Panc1 (cell line): ENCODE measurements around the gene LTBP2. TPM values are rescaled to one million over a fixed set of nuclear protein-coding genes. Genes with fewer than 3 reads are reported as not detected.

ENCODE experiments used
- ATAC-seq: fragments of 200-7000 bp; cut with Tn5 transposase; 2 replicates; pipeline ENCODE4 v1.9.1; 2020; ENCODE audit warnings: mild to moderate bottlenecking, moderate library complexity
- BruUV-seq: library from RNA; stranded (reverse); fragments of 400-500 nt; replicated peaks from 2 replicates; lab custom pipeline; 2021; lab: Mats Ljungman, UMichigan
- CTCF ChIA-PET: fragments of 300-600 bp; sonication (Branson Sonifier 250); formaldehyde crosslinking; loops from one replicate; lab custom pipeline; 2022; ENCODE audit warnings: antibody characterized with exemption; lab: Charles Lee
- POLR2A ChIA-PET: fragments of 300-600 bp; sonication (Branson Sonifier 250); formaldehyde crosslinking; loops from one replicate; lab custom pipeline; 2022; ENCODE audit warnings: antibody characterized with exemption; lab: Charles Lee
- DNase-seq: peaks from one replicate; pipeline ENCODE4 v3.0.0-alpha.2; 2010; ENCODE audit warnings: low read depth, low spot score
- H3K27ac ChIP-seq: 2 replicates; pipeline ENCODE4 v1.5.1; 2011; ENCODE audit warnings: mild to moderate bottlenecking, low read length, inconsistent platforms
- H3K27me3 ChIP-seq: fragments of 200-500 bp; sonication (Bioruptor generic); 2 replicates; pipeline ENCODE4 v1.6.0; 2014; ENCODE audit warnings: low read length, inconsistent platforms; ENCODE audit not compliant: control insufficient read depth, insufficient read depth
- H3K36me3 ChIP-seq: fragments of 200-500 bp; sonication (Bioruptor generic); 2 replicates; pipeline ENCODE4 v1.5.1; 2014; ENCODE audit warnings: inconsistent platforms, mild to moderate bottlenecking, low read length, moderate library complexity; ENCODE audit not compliant: control insufficient read depth, insufficient read depth
- H3K4me1 ChIP-seq: 2 replicates; pipeline ENCODE4 v1.5.1; 2011; ENCODE audit warnings: inconsistent platforms, mild to moderate bottlenecking, low read length, moderate library complexity; ENCODE audit not compliant: control insufficient read depth, insufficient read depth
- H3K4me3 ChIP-seq, 2 experiments: 2 replicates each; pipeline ENCODE4 v1.5.1; 2011 to 2012; ENCODE audit warnings: low read depth in 2 of 2, low read length in 2 of 2, mild to moderate bottlenecking in 2 of 2, inconsistent platforms in 1 of 2, moderate library complexity in 1 of 2
- H3K9me3 ChIP-seq: fragments of 200-500 bp; sonication (Bioruptor generic); 2 replicates; pipeline ENCODE4 v1.5.1; 2014; ENCODE audit warnings: low read depth, mild to moderate bottlenecking, inconsistent platforms, low read length, moderate library complexity; ENCODE audit not compliant: control insufficient read depth, insufficient read depth
- CTCF ChIP-seq: fragments of 450-650 bp; IDR thresholded peaks from 2 replicates; pipeline ENCODE4 v1.5.1; 2017; ENCODE audit warnings: mild to moderate bottlenecking
- POLR2AphosphoS5 ChIP-seq: IDR thresholded peaks from 2 replicates; pipeline ENCODE4 v1.6.1; 2012; ENCODE audit warnings: mild to moderate bottlenecking, low read depth, low read length, moderate library complexity
- REST ChIP-seq, 2 experiments: IDR thresholded peaks; 2 replicates each; pipeline ENCODE4 v1.6.1; 2011 to 2012; ENCODE audit warnings: low read depth in 2 of 2, control low read depth in 1 of 2, low read length in 1 of 2, mild to moderate bottlenecking in 1 of 2, moderate library complexity in 1 of 2; ENCODE audit not compliant: insufficient read depth in 1 of 2
- SIN3A ChIP-seq: IDR thresholded peaks from 2 replicates; pipeline ENCODE4 v1.6.1; 2012; ENCODE audit warnings: low read depth, mild to moderate bottlenecking, low read length, moderate library complexity, borderline replicate concordance; ENCODE audit not compliant: insufficient read depth
- TCF7L2 ChIP-seq: IDR thresholded peaks from 2 replicates; pipeline ENCODE4 v1.6.1; 2011; ENCODE audit warnings: mild to moderate bottlenecking, low read depth, low read length, inconsistent platforms
- in situ Hi-C: cut with HindIII; loops from 2 replicates; pipeline ENCODE4 v1.10.0; 2016; ENCODE audit warnings: low sequenced_read_pairs, low pct_unique_long_range_greater_than_20kb
- intact Hi-C: fragments of 100-400 bp; cut with micrococcal nuclease; formaldehyde crosslinking; loops from one replicate; pipeline ENCODE4 v1.10.0; 2022; ENCODE audit not compliant: unreplicated experiment
- total RNA-seq: library from RNA; stranded (reverse); gene quantifications from one replicate; pipeline ENCODE4 v1.2.1, GENCODE V29; 2021; ENCODE audit not compliant: unreplicated experiment

LTBP2 gene
- total RNA-seq, 1 experiment from 2014 or later = 69.8 TPM

- H3K9me3 ChIP-seq = no peaks in the 10 kb centered on the region
- in situ Hi-C loops (no loop called here), intact Hi-C loops (no loop called here)
- ChIA-PET CTCF (interaction anchor here (0.6 kb wide), 2 partner anchors 99 to 132 kb away, joined by 4 to 7 read pairs; no protein-coding TSS in a partner anchor), POLR2A (no interaction called here)
- no peaks in the 10 kb centered on the region for H3K27me3 ChIP-seq
- H3K36me3 ChIP-seq = no peaks in the 10 kb centered on the region
- H3K4me3 ChIP-seq = no peak overlapping the region
- no TSS peak for BruUV-seq
- ATAC-seq (no peak), DNase-seq (no peak)
- no peaks in the 10 kb centered on the region for H3K4me1 ChIP-seq
- TF ChIP-seq CTCF (no peak), REST (IDR thresholded peaks at IDR 0.05; ENCODE audit: insufficient read depth in 1 of 2, low read depth in 2 of 2, low read length in 1 of 2) (no peak), POLR2AphosphoS5 (no peak), SIN3A (no peak), TCF7L2 (no peak)
- H3K27ac ChIP-seq = no peak overlapping the region
Measured at GRCh38 chr14:74463697-74464096, 148.3 kb downstream of the LTBP2 start.

GRCh38 chr14:74462993-74463392 lies 149.0 kb downstream of the LTBP2 start:
- ATAC-seq = no peak
- no peak overlapping the region for H3K4me3 ChIP-seq
- in situ Hi-C loops (no loop called here), intact Hi-C loops (no loop called here)
- ChIA-PET CTCF (interaction anchor here (0.6 kb wide), 1 partner anchor 99 kb away, joined by 4 read pairs; no protein-coding TSS in a partner anchor), POLR2A (no interaction called here)
- H3K27ac ChIP-seq = no peak overlapping the region
- DNase-seq = no peak
- H3K36me3 ChIP-seq = no peaks in the 10 kb centered on the region
- TF ChIP-seq REST (IDR thresholded peaks at IDR 0.05; ENCODE audit: insufficient read depth in 1 of 2, low read depth in 2 of 2, low read length in 1 of 2) (no peak), TCF7L2 (no peak), CTCF (no peak), POLR2AphosphoS5 (no peak), SIN3A (no peak)
- H3K4me1 ChIP-seq = no peaks in the 10 kb centered on the region
- no peaks in the 10 kb centered on the region for H3K27me3 ChIP-seq
- BruUV-seq = no TSS peak
- no peaks in the 10 kb centered on the region for H3K9me3 ChIP-seq
